Breast epithelium (tissue), 4 donors: ENCODE results near the gene STOX2. TPM values are rescaled to one million over a fixed set of nuclear protein-coding genes. Genes with fewer than 3 reads are reported as not detected.
A peak's percentile ranks its signal among the peaks of the same experiment; 100 is the strongest.

Experiments used
- DNase-seq, 2 donors: peaks; one replicate each; pipeline ENCODE4 v3.0.0-alpha.2; 2019; ENCODE audit warnings: low spot score in 2 of 2
- H3K27ac ChIP-seq, 2 donors: fragments of 200-600 bp; sonication (generic) in 1 of 2; one replicate each; pipeline ENCODE4 v1.5.1; 2016 to 2019; ENCODE audit warnings: mild to moderate bottlenecking in 1 of 2
- H3K27me3 ChIP-seq, 2 donors: fragments of 200-600 bp; sonication (generic) in 1 of 2; one replicate each; pipeline versions ENCODE4 v1.5.1 to v1.6.0; 2017 to 2019; ENCODE audit warnings: control low read depth in 1 of 2, mild to moderate bottlenecking in 1 of 2
- H3K36me3 ChIP-seq: fragments of 200-600 bp; one replicate; pipeline ENCODE4 v1.5.1; 2019
- H3K4me1 ChIP-seq, 2 donors: fragments of 200-600 bp; sonication (generic); one replicate each; pipeline ENCODE4 v1.5.1; 2016 to 2019; ENCODE audit warnings: control low read depth in 1 of 2
- H3K4me3 ChIP-seq, 3 donors: fragments of 200-600 bp; sonication (generic); 1 replicate in 2 of 3; 2 replicates in 1 of 3; pipeline ENCODE4 v1.5.1; 2016 to 2019; ENCODE audit warnings: mild to moderate bottlenecking in 3 of 3, moderate library complexity in 2 of 3
- H3K9me3 ChIP-seq, 2 donors: fragments of 200-600 bp; sonication (generic) in 1 of 2; one replicate each; pipeline ENCODE4 v1.5.1; 2016 to 2019; ENCODE audit warnings: control low read depth in 1 of 2
- POLR2A ChIP-seq: fragments of 450-650 bp; IDR thresholded peaks from one replicate; pipeline ENCODE4 v1.6.1; 2016; ENCODE audit warnings: antibody characterized with exemption, mild to moderate bottlenecking, moderate library complexity
- POLR2AphosphoS5 ChIP-seq, 3 donors: sonication (generic); formaldehyde crosslinking; IDR thresholded peaks; one replicate each; pipeline ENCODE4 v1.6.1; 2017; ENCODE audit warnings: antibody characterized with exemption in 3 of 3
- intact Hi-C: fragments of 100-400 bp; cut with DNase I; formaldehyde crosslinking; loops from one replicate; pipeline ENCODE4 v1.15.1; 2023; ENCODE audit warnings: low total_unique reads
- total RNA-seq, 3 donors: library from RNA; depleted of rRNA; stranded (reverse); fragments of >200 nt; gene quantifications; one replicate each; pipeline ENCODE4 v1.1.0, GENCODE V29; 2016
- TF ChIP-seq, protein P1 (sequence below), 3 donors: fragments of 450-650 bp; IDR thresholded peaks; one replicate each; pipeline ENCODE4 v1.5.1; 2016 to 2017; ENCODE audit warnings: antibody characterized with exemption in 3 of 3, mild to moderate bottlenecking in 3 of 3, moderate library complexity in 3 of 3

Gene STOX2
- total RNA-seq, 3 donors from 2014 or later, result 7.9 to 11.2 (median 10.7) TPM

DNA sequence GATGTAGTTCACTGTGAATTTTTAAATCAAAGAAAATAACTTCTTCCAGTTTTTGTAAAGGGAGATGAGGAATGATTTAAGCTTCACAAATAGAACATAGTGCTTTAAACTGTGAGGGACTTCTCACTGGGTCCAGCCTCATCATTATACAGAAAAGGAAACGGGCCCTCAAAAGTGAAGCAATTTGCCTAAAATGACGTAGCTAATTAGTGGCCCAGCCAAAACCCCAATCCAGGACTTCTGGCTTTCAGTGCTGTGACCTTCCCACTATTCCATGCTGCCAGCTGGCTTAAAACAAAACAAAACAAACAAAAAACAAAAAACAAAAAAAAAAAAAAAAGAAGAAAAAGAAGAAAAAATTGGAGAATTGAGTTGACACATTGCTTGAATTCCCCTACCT is 45.0 kb upstream of the STOX2 start:
- no peak for TF ChIP-seq POLR2A
- no peak for TF ChIP-seq POLR2AphosphoS5 (IDR thresholded peaks at IDR 0.05)
- Histone ChIP-seq H3K9me3 (no peaks in the 10 kb centered on the region), H3K27ac (no peak overlapping the region), H3K27me3 (no peaks in the 10 kb centered on the region), H3K4me1 (no peaks in the 10 kb centered on the region), H3K36me3 (no peaks in the 10 kb centered on the region), H3K4me3 (no peak overlapping the region)
- intact Hi-C loops, result no loop called here
- DNase-seq, result no peak

DNA sequence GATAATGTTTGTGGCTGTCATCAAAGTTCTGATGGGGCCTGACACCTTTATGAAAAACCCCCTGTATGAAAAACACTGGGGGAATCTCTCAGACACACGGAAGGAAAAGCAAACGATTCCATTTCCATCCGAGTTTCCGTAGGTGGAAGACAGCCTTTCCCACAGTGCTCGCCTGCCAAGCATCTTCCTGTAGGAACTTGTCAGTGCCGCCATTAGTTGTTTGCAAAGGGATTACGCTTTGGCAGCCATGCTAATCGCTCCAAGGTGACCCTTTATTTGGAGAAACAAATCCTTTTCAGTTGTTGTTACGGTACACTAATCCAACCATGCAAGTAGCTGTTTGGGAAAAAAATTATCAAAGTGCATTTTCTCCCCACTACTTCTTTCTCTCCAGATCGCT is 44.4 kb upstream of the STOX2 start:
- Histone ChIP-seq H3K4me3 (peak overlapping the region in 2 of 3 donors; percentile 20 to 39), H3K4me1 (no peaks in the 10 kb centered on the region), H3K36me3 (no peaks in the 10 kb centered on the region), H3K27ac (no peak overlapping the region), H3K27me3 (no peaks in the 10 kb centered on the region), H3K9me3 (no peaks in the 10 kb centered on the region)
- intact Hi-C loops, result no loop called here
- no peak for TF ChIP-seq POLR2AphosphoS5 (IDR thresholded peaks at IDR 0.05)
- TF ChIP-seq, protein P1, sequence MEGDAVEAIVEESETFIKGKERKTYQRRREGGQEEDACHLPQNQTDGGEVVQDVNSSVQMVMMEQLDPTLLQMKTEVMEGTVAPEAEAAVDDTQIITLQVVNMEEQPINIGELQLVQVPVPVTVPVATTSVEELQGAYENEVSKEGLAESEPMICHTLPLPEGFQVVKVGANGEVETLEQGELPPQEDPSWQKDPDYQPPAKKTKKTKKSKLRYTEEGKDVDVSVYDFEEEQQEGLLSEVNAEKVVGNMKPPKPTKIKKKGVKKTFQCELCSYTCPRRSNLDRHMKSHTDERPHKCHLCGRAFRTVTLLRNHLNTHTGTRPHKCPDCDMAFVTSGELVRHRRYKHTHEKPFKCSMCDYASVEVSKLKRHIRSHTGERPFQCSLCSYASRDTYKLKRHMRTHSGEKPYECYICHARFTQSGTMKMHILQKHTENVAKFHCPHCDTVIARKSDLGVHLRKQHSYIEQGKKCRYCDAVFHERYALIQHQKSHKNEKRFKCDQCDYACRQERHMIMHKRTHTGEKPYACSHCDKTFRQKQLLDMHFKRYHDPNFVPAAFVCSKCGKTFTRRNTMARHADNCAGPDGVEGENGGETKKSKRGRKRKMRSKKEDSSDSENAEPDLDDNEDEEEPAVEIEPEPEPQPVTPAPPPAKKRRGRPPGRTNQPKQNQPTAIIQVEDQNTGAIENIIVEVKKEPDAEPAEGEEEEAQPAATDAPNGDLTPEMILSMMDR (IDR thresholded peaks at IDR 0.05), result no peak
- TF ChIP-seq POLR2A, result no peak
- peak in 1 of 2 donors; percentile 51 for DNase-seq

DNA sequence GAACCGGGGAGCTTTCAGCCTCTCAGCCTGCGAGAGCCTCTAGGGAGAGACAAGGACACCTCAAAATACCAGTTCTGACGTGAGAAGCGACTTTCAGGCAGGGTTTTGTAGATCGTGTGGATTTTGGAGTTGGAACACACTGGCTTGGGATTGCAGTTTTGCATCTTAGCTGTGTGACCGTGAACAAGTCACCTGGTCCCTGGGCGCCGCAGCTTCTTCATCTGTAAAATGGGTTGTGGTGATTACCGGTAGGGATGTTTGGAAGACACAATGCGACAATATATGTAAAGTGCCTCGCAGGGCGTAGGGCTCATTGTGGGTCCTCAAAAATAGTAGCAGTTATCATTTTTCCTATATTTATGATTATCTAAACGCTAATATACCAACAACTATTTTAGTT is 43.7 kb upstream of the STOX2 start:
- intact Hi-C loops, result no loop called here
- no peak for TF ChIP-seq POLR2A
- no peak for TF ChIP-seq POLR2AphosphoS5 (IDR thresholded peaks at IDR 0.05)
- TF ChIP-seq, protein P1 (IDR thresholded peaks at IDR 0.05), result no peak
- Histone ChIP-seq H3K4me1 (no peaks in the 10 kb centered on the region), H3K27me3 (no peaks in the 10 kb centered on the region), H3K4me3 (no peak overlapping the region), H3K9me3 (no peaks in the 10 kb centered on the region), H3K36me3 (no peaks in the 10 kb centered on the region), H3K27ac (no peak overlapping the region)
- DNase-seq, result no peak

DNA sequence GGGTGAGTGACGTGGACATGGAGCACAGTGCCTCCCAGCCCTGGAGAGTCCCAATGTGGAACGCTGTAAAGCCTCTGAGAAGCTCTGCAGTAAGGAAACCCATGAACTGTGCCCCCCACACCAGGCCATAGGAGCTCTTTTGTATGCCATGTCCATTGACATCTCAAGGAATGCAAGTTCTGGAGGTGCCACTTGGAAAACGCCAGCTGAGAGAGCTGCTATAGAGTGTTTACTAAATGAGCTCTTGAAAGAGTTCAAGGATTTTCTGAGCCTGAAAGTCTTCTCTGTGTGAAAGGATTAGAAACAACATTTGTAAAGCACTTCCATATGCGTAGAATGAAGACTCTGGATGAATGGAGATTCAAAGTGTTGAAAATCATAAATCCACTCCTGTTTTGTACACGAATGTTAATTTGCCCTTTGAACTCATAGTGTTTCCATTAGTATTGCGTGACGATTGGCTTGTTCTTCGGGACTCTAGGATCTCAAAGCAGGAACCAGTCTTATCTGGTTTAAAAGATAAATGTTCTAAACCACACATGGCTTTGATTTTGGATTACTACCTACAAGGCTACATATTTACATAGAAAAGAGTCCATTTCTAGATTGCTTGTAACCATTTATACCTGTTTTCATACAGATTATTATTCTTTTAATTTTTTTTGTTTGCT is 41.8 kb upstream of the STOX2 start:
- no peak overlapping the region for H3K4me3 ChIP-seq
- H3K4me1 ChIP-seq, result no peaks in the 10 kb centered on the region
- TF ChIP-seq POLR2A (no peak), POLR2AphosphoS5 (IDR thresholded peaks at IDR 0.05) (no peak)
- TF ChIP-seq, protein P1 (IDR thresholded peaks at IDR 0.05), result no peak
- no peak overlapping the region for H3K27ac ChIP-seq
- no peak for DNase-seq
- no peaks in the 10 kb centered on the region for H3K9me3 ChIP-seq
- H3K27me3 ChIP-seq, result no peaks in the 10 kb centered on the region
- intact Hi-C loops, result no loop called here
- H3K36me3 ChIP-seq, result no peaks in the 10 kb centered on the region

DNA sequence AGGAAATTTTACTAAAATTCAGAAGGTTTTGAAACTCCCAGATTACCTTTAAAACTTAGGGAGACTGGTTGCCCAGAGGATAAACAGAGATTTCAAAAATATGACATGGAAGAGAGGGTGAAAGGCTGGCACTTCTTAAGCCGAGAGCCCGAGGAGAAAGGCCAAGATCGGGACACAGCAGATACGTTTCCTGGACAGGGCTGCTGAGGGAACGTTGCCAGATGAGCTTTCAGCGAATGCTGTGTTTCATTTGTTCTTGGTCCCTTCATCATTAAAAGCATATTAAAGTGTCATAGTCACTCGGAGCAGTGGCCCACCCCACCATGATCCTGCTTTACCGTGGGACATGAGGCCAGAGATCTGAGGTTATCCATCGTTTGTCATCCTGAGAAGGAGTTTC is 37.9 kb upstream of the STOX2 start:
- TF ChIP-seq, protein P1 (IDR thresholded peaks at IDR 0.05), result no peak
- TF ChIP-seq POLR2A (no peak), POLR2AphosphoS5 (IDR thresholded peaks at IDR 0.05) (no peak)
- DNase-seq, result no peak
- intact Hi-C loops, result no loop called here
- Histone ChIP-seq H3K4me3 (no peak overlapping the region), H3K27me3 (no peaks in the 10 kb centered on the region), H3K9me3 (no peaks in the 10 kb centered on the region), H3K36me3 (no peaks in the 10 kb centered on the region), H3K4me1 (no peaks in the 10 kb centered on the region), H3K27ac (no peak overlapping the region)
